ENCODE measurements around the gene PEX14. TPM values are rescaled to one million over a fixed set of nuclear protein-coding genes. Genes with fewer than 3 reads are reported as not detected.

The PEX14 gene
- total RNA-seq, 1 donor from 2014 or later, result 28.0 TPM

- no peaks in the 10 kb centered on the region for H3K36me3 Mint-ChIP-seq (ENCODE audit: low read depth)
- no peak for DNase-seq (ENCODE audit: low read depth, low spot score)
- peaks cover 21% of the 10 kb centered on the region for H3K4me1 Mint-ChIP-seq
- no peak overlapping the region for H3K4me3 Mint-ChIP-seq
- TF ChIP-seq, protein P1, sequence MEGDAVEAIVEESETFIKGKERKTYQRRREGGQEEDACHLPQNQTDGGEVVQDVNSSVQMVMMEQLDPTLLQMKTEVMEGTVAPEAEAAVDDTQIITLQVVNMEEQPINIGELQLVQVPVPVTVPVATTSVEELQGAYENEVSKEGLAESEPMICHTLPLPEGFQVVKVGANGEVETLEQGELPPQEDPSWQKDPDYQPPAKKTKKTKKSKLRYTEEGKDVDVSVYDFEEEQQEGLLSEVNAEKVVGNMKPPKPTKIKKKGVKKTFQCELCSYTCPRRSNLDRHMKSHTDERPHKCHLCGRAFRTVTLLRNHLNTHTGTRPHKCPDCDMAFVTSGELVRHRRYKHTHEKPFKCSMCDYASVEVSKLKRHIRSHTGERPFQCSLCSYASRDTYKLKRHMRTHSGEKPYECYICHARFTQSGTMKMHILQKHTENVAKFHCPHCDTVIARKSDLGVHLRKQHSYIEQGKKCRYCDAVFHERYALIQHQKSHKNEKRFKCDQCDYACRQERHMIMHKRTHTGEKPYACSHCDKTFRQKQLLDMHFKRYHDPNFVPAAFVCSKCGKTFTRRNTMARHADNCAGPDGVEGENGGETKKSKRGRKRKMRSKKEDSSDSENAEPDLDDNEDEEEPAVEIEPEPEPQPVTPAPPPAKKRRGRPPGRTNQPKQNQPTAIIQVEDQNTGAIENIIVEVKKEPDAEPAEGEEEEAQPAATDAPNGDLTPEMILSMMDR (conservative IDR thresholded peaks at IDR 0.05), result no peak
- H3K27me3 Mint-ChIP-seq (ENCODE audit: low read depth), result peaks cover 2% of the 10 kb centered on the region
- H3K27ac Mint-ChIP-seq (ENCODE audit: unreplicated experiment), result no peak overlapping the region
- H3K9me3 Mint-ChIP-seq, result no peaks in the 10 kb centered on the region
These were observed 197.7 kb downstream of the PEX14 start for GRCh38 chr1:10672343-10673050.

DNA sequence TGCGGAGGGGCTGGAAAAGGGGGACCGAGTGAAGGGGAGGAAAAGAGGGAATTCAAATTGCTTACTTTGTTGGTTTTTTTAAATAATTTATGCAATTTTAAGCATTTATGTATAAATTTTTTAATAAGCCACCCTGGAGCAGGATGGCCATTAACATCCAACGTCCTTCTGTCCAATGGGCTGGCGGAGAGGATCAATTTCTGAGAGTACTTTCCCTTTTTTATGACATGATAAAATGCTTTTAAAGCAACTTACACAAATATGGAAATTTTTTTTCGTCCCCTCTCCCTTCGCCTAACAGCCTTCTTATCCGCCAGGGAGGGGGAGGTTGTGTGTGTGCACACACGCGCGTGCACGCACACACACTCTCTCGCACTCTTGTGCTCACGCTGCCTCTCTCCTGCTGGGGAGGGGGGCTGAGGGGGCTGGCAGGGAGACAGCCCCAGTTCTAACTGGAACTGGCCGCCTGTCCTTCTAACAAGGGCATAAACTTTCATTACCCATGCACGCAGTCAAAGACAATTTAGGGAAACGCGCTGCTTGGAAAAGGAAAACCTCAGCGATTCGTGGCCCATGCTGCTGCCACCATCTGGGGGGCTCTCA is 198.5 kb downstream of the PEX14 start:
- Mint-ChIP-seq H3K4me3 (no peak overlapping the region), H3K36me3 (ENCODE audit: low read depth) (no peaks in the 10 kb centered on the region), H3K9me3 (no peaks in the 10 kb centered on the region), H3K27ac (ENCODE audit: unreplicated experiment) (no peak overlapping the region), H3K27me3 (ENCODE audit: low read depth) (peaks cover 2% of the 10 kb centered on the region), H3K4me1 (peaks cover 17% of the 10 kb centered on the region)
- TF ChIP-seq, protein P1 (conservative IDR thresholded peaks at IDR 0.05), result no peak
- no peak for DNase-seq (ENCODE audit: low read depth, low spot score)

DNA sequence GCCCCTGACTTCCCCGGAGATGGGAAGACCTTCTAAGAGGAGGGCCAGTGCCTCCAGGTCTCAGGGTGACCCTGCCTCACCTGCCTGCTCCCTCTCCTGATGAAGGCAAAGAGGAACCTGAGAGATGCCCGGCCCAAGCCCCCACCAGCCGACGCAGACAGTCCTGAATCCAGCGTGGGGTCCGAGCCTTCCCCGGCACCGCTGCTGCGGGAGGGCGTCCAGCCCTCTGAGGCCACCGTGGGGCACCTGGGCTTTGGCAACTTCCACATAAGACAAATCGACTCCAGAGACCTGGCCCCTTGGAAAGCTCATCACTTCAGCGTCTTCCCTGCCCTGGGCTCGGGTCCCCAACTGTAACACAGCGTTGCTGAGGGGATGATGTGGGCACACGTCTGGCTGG is 199.5 kb downstream of the PEX14 start:
- Mint-ChIP-seq H3K36me3 (ENCODE audit: low read depth) (no peaks in the 10 kb centered on the region), H3K27me3 (ENCODE audit: low read depth) (peaks cover 2% of the 10 kb centered on the region), H3K4me3 (no peak overlapping the region), H3K9me3 (no peaks in the 10 kb centered on the region), H3K4me1 (peaks cover 15% of the 10 kb centered on the region), H3K27ac (ENCODE audit: unreplicated experiment) (no peak overlapping the region)
- no peak for DNase-seq (ENCODE audit: low read depth, low spot score)
- TF ChIP-seq, protein P1 (conservative IDR thresholded peaks at IDR 0.05), result no peak

DNA sequence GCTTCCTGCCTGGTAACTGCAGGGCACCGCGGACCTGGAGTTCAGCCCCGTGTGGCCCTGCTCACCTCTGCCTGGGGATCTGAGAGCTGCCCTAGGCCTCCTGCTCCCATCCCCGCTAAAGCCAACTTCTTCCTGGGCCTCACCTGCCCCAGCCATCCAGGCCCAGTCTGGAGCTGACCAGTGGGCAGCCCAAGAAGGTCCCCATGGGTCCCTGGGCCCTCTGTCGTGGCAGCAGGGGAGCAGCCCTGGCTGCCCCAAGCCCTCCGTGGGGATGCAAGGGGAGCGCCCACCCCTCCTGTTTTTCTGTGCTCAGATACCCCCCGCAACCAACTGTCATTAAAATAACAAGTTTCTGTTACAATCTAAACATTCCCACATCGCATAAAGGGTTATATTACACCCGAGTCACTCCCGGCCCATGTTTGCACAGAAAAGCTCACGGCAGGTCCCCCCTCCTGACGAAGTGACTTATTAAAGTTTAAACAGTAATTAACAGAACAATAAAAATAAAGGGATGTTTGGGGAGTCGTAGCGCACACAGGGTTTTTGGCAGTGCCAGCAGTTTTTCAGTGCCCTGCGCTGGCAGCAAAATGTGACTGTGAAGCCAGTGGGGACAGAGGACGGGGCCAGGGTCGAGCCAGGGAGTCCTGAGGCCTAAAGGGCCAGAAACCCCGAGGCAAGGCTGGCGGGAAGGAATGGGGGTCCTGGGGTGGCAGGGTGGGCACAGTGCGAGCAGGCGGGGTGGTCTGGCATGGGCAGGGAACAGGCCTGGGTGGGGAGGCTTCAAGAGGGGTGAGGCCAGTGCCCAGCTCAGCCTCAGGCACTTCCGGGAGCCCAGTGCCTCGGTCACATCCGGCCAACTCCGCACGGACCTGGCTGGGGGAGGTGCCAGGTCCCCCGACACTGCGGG is 200.2 kb downstream of the PEX14 start:
- peaks cover 20% of the 10 kb centered on the region for H3K4me1 Mint-ChIP-seq

DNA sequence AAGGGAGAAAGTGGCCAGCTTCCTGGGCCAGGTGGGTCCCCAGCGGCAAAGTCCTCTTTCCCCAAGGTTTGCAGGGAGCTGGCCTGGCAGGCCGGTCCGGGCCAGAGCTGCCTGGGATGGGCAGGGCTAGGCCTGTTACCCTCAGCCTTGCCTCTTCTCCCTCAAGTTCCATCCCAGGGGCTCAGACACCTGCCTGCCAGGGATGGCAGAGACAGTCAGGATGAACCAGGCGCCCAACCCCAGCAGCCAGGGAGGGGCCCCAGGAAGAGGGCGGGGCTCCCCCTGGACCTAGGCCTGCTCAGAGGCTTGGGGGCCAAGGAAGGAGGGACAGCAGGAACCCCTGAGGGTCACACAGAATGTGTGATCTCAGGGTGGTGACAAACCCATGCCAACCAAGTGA is 201.1 kb downstream of the PEX14 start:
- Mint-ChIP-seq H3K27ac (ENCODE audit: unreplicated experiment) (no peak overlapping the region), H3K27me3 (ENCODE audit: low read depth) (peaks cover 6% of the 10 kb centered on the region), H3K4me1 (peaks cover 20% of the 10 kb centered on the region), H3K4me3 (no peak overlapping the region), H3K36me3 (ENCODE audit: low read depth) (no peaks in the 10 kb centered on the region), H3K9me3 (no peaks in the 10 kb centered on the region)
- no peak for DNase-seq (ENCODE audit: low read depth, low spot score)
- TF ChIP-seq, protein P1 (conservative IDR thresholded peaks at IDR 0.05), result no peak

More for the DNA sequence above, 200.2 kb downstream of the PEX14 start:
- TF ChIP-seq, protein P1 (conservative IDR thresholded peaks at IDR 0.05), result no peak
- H3K36me3 Mint-ChIP-seq (ENCODE audit: low read depth), result no peaks in the 10 kb centered on the region
- no peak overlapping the region for H3K27ac Mint-ChIP-seq (ENCODE audit: unreplicated experiment)
- no peak overlapping the region for H3K4me3 Mint-ChIP-seq
- no peaks in the 10 kb centered on the region for H3K9me3 Mint-ChIP-seq
- H3K27me3 Mint-ChIP-seq (ENCODE audit: low read depth), result peaks cover 6% of the 10 kb centered on the region
- no peak for DNase-seq (ENCODE audit: low read depth, low spot score)

Data from neural crest cell (in vitro differentiated cells).